ENCODE data around the gene SERPINA4. TPM values are rescaled to one million over a fixed set of nuclear protein-coding genes. Genes with fewer than 3 reads are reported as not detected.

SERPINA4 gene
- total and polyA plus RNA-seq, 2 of the 13 experiments (the other 11 are each of a cell fraction or from before 2014, with no cell fraction given) = 39.1 to 57.8 TPM

GRCh38 chr14:94601884-94602391 lies 40.7 kb downstream of the SERPINA4 start (continued):
- TF ChIP-seq HNF1A (IDR thresholded peaks at IDR 0.05; ENCODE audit: low read depth) (no peak), HNF1A (CRISPR knock-in tag; IDR thresholded peaks at IDR 0.05; ENCODE audit: borderline replicate concordance) (0 out of 2 replicates have a peak, but pooled peaks have one; percentile 16), THYN1 (CRISPR knock-in tag; IDR thresholded peaks at IDR 0.05; ENCODE audit: borderline replicate concordance, low read depth) (no peak), ZNF710 (CRISPR knock-in tag; IDR thresholded peaks at IDR 0.05; ENCODE audit: borderline replicate concordance) (no peak; the same call in 1 of the 2 replicates), ZNF737 (CRISPR knock-in tag; IDR thresholded peaks at IDR 0.05; ENCODE audit: borderline replicate concordance) (no peak), ZNF567 (CRISPR knock-in tag; IDR thresholded peaks at IDR 0.05; ENCODE audit: borderline replicate concordance) (no peak), SUZ12 (IDR thresholded peaks at IDR 0.05; ENCODE audit: low read depth, low read length) (no peak), HDAC6 (IDR thresholded peaks at IDR 0.05; ENCODE audit: low read depth, low read length) (no peak), ELF1 (CRISPR knock-in tag; IDR thresholded peaks at IDR 0.05) (no peak), ZNF383 (CRISPR knock-in tag; IDR thresholded peaks at IDR 0.05; ENCODE audit: borderline replicate concordance) (no peak), TAF1 (CRISPR knock-in tag; IDR thresholded peaks at IDR 0.05) (peak; percentile 36; the same call in 1 of the 2 replicates), ZNF766 (CRISPR knock-in tag; IDR thresholded peaks at IDR 0.05; ENCODE audit: borderline replicate concordance) (no peak), ZNF552 (CRISPR knock-in tag; IDR thresholded peaks at IDR 0.05; ENCODE audit: borderline replicate concordance) (no peak), REXO4 (CRISPR knock-in tag; IDR thresholded peaks at IDR 0.05; ENCODE audit: borderline replicate concordance) (no peak), CENPBD1 (CRISPR knock-in tag; IDR thresholded peaks at IDR 0.05; ENCODE audit: borderline replicate concordance, low read depth) (no peak), ZNF740 (CRISPR knock-in tag; IDR thresholded peaks at IDR 0.05) (no peak), ZNF20 (CRISPR knock-in tag; IDR thresholded peaks at IDR 0.05) (no peak), ELK4 (CRISPR knock-in tag; IDR thresholded peaks at IDR 0.05; ENCODE audit: borderline replicate concordance) (no peak), ZNF580 (CRISPR knock-in tag; IDR thresholded peaks at IDR 0.05; ENCODE audit: borderline replicate concordance, low read depth) (0 out of 2 replicates have a peak, but pooled peaks have one; percentile 25)

Measured in HepG2 (cell line).